Activated CD4-positive, alpha-beta T cell treated with anti-CD3 and anti-CD28 coated beads, Interleukin-2, amount 50 U/mL, for 16 hours (primary cell): ENCODE results near the gene HIPK3.

Source experiments
- DNase-seq: peaks from one replicate; pipeline ENCODE4 v3.0.0-alpha.2; 2020

Gene HIPK3

DNA sequence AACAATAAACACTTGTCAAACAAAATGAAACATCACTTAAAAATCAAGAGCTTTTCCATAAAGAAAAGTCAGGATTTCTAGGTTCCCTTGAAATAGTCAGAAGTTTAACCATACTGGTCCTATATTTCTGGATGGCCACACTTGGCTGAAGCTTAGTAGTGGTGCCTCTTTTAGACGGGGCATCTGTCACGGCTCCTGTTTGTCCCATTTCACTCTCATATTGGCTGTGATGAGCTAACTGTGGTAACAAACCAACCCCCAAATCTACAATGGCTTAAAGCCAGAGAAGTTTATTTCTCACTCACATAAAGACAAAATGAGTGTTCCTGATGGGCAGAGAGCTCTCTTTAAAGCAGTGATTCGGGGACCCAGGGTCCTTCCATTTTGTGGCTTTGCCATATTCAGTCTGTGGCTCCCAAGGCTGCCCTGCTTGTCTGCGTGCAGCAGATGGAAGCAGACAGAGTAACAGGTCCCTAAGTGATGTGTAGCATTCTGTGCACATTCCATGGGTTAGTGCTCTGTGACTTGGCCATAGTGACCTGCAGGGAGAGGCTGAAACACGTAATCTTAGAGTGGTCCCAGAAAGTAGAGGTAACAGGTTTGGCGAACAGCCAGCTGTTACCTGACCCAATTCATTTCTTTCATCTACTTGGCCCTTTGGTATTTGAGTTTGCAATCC lies 137.4 kb downstream of the HIPK3 start:
- DNase-seq: no peak

DNA sequence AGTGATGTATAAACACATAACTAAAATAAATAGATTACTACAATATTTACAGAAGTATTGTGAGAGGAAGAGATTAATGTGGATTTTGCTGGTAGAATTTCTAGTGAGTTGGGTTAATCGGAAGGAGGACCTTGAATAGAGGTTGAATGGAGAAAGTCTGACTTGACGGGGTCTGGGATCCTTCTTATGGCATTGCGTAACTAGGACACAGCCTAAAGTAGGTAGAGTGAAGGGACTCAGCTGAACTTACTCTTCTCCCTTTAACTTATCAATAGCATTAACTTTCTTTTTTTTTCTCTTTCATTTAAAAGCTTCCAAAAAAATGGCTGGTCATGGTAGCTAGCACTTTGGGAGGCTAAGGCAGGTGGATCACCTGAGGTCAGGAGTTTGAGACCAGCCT lies 139.2 kb downstream of the HIPK3 start:
- no peak for DNase-seq

DNA sequence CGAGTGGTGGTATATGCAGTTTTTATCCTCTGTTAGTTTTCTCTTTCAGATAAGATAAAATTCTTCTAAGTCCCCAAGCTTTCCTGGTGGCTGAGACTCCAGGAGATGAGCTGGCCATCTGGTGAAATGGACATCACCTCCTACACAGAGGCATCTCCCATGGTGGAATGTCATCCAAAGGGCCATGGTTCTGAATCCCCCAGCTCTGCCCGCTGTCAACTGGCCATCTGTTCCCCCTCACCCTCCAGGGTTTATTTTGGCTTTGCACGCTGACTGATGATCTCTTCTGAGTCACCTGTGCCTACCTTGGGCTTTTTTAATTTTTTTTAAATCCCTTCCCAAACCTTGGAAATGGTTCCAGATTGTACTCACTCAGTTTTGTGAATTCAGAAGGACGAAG lies 142.2 kb downstream of the HIPK3 start:
- DNase-seq: no peak

DNA sequence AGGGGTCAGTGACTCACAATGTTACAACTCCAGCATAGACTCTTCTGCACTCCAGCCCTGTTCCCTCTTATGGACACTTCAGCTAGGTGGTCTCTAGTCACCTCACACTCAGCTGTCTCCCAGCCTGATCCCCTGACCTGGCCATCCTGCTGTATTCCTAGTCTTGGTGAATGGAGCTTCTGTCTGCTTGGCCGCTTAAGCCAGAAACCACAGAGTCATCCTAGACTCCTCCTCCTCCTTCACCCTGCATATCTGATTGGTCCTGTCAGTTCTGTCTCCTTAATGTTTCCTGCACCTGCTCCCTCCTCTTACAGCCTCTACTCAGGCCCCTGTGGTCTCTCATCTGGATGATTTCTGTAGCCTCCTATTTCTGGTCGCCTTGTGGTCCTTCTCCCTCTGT lies 144.9 kb downstream of the HIPK3 start:
- no peak for DNase-seq

DNA sequence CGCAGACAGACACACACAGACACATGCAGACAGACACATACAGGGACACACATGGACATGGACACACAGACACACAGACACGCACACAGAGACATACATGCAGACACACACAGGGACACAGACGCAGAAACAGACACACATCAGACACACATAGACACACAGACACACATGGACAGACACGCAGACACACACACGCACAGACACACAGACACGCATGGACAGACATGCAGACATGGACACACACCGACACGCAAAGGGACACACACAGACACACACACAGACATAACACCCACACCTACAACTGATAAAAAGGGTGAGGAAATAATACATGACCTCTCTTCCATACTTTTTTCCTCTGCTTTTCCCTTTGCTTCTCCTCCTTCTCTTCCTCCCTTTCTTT lies 146.2 kb downstream of the HIPK3 start:
- DNase-seq: no peak

DNA sequence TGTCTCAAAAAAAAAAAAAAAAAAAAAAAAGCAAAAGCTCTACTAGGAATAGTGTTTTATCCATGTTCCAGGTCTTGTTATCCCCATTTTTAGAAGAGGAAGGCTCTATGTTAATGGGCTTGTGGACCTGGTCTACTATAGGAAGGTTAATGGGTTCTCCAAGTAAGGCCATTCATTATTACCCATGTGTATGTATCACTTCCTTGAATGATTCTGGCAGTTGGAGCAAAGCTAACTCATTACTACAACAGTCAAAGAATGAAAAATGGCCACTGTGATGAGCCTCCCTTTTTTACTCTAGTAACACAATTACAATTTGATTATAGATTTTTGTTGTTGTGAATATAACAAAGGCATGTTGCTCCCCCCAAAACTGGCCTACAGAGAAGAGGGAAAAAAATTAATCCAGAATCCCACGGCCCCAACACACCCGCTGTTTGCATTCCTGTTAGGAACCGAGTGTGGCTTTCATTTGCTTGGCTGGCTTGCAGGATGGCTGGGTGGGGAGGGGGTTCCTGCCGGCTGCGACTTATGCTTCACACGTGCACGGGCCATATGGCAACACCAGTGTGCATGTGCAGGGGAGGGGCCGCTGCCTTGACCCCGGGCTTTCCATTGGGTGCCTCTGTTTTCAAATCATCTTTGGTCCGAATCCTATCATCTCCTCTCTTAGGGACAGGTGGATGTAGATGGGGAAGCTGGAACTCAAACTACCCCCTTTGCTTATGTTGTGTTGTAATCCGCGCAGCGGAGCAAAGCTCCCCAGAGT lies 148.8 kb downstream of the HIPK3 start:
- no peak for DNase-seq
